OCI-LY3 (cell line): Measurements from ENCODE around the gene TMEM114.

Experiments used
- H2AFZ ChIP-seq: fragments of 200-600, 300-600 bp; shearing (Covaris generic); 2 replicates; pipeline ENCODE4 v1.6.0; 2014; ENCODE audit warnings: antibody characterized with exemption, low read depth, low read length
- H3K27ac ChIP-seq: fragments of 200-600, 300-600 bp; sonication (generic); 2 replicates; pipeline ENCODE4 v1.5.1; 2014; ENCODE audit warnings: mild to moderate bottlenecking, low read length, moderate library complexity, mixed read lengths
- H3K27me3 ChIP-seq: fragments of 200-600, 300-600 bp; sonication (generic); 2 replicates; pipeline ENCODE4 v1.6.1; 2014; ENCODE audit warnings: low read depth, low read length, mixed read lengths
- H3K36me3 ChIP-seq: fragments of 200-600, 300-600 bp; sonication (generic); replicated peaks from 2 replicates; pipeline ENCODE3; 2014; ENCODE audit warnings: low read depth, low read length, mixed read lengths
- H3K4me1 ChIP-seq: fragments of 300-600, 200-600 bp; sonication (generic); 2 replicates; pipeline ENCODE4 v1.6.1; 2014; ENCODE audit warnings: low read length, mixed read lengths
- H3K4me2 ChIP-seq: fragments of 200-600, 300-600 bp; sonication (generic); 2 replicates; pipeline ENCODE4 v1.6.1; 2014; ENCODE audit warnings: low read length, mixed read lengths
- H3K4me3 ChIP-seq: fragments of 300-600, 200-600 bp; sonication (generic); 2 replicates; pipeline ENCODE4 v1.5.1; 2014; ENCODE audit warnings: antibody characterized with exemption, mild to moderate bottlenecking, low read length, moderate library complexity
- H3K79me2 ChIP-seq: fragments of 300-600, 200-600 bp; shearing (Covaris generic); 2 replicates; pipeline ENCODE4 v1.6.1; 2014; ENCODE audit warnings: mild to moderate bottlenecking, low read length, mixed read lengths
- H3K9ac ChIP-seq: fragments of 300-600, 200-600 bp; shearing (Covaris generic); 2 replicates; pipeline ENCODE4 v1.6.0; 2014; ENCODE audit warnings: mild to moderate bottlenecking, low read length, moderate library complexity
- H3K9me3 ChIP-seq: fragments of 200-600, 300-600 bp; shearing (Covaris generic); 2 replicates; pipeline ENCODE4 v1.6.1; 2014; ENCODE audit warnings: low read length, mixed read lengths; ENCODE audit not compliant: insufficient read depth
- H4K20me1 ChIP-seq: fragments of 200-600, 300-600 bp; sonication (generic); 2 replicates; pipeline ENCODE4 v1.6.1; 2016; ENCODE audit warnings: low read length, mixed read lengths; ENCODE audit not compliant: insufficient read depth
- EZH2phosphoT487 ChIP-seq: fragments of 200-600 bp; shearing (Covaris generic); IDR thresholded peaks from 2 replicates; pipeline ENCODE4 v1.6.1; 2018; ENCODE audit warnings: antibody characterized with exemption, mixed run types, low read depth
- TF ChIP-seq, protein P1 (sequence below): fragments of 200-600, 300-600 bp; sonication (generic); IDR thresholded peaks from 2 replicates; pipeline ENCODE4 v1.5.1; 2014; ENCODE audit warnings: antibody characterized with exemption, low read length, low read depth

The TMEM114 gene

DNA sequence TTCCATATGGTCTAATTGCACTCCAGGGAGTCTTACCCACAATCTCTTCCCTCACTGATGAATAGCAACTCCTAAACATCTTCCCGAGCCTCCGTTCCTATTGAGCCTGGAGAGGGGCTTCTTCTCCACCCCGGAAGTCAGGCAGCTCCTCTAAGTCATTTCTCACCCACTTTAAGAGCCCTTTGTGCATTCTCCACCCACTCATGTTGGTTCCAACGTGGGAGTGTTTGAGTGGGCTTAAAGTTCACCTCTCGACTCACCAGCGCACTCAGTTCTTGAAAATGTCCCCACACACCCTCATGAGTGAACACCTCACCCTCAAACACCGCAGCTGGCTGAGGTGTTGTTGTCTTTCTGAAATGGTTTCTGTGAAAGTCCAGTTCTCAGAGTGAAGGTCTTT, 67.6 kb downstream of the TMEM114 start:
- Histone ChIP-seq H4K20me1 (no peaks in the 10 kb centered on the region), H3K4me2 (no peak overlapping the region), H3K4me3 (no peak overlapping the region), H3K36me3 (no peaks in the 10 kb centered on the region), H3K27ac (no peak overlapping the region), H2AFZ (no peak overlapping the region), H3K9me3 (no peaks in the 10 kb centered on the region), H3K4me1 (no peaks in the 10 kb centered on the region), H3K27me3 (peaks cover 33% of the 10 kb centered on the region), H3K9ac (no peak overlapping the region), H3K79me2 (no peaks in the 10 kb centered on the region)
- TF ChIP-seq EZH2phosphoT487: no peak
- TF ChIP-seq, protein P1, sequence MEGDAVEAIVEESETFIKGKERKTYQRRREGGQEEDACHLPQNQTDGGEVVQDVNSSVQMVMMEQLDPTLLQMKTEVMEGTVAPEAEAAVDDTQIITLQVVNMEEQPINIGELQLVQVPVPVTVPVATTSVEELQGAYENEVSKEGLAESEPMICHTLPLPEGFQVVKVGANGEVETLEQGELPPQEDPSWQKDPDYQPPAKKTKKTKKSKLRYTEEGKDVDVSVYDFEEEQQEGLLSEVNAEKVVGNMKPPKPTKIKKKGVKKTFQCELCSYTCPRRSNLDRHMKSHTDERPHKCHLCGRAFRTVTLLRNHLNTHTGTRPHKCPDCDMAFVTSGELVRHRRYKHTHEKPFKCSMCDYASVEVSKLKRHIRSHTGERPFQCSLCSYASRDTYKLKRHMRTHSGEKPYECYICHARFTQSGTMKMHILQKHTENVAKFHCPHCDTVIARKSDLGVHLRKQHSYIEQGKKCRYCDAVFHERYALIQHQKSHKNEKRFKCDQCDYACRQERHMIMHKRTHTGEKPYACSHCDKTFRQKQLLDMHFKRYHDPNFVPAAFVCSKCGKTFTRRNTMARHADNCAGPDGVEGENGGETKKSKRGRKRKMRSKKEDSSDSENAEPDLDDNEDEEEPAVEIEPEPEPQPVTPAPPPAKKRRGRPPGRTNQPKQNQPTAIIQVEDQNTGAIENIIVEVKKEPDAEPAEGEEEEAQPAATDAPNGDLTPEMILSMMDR: no peak

DNA sequence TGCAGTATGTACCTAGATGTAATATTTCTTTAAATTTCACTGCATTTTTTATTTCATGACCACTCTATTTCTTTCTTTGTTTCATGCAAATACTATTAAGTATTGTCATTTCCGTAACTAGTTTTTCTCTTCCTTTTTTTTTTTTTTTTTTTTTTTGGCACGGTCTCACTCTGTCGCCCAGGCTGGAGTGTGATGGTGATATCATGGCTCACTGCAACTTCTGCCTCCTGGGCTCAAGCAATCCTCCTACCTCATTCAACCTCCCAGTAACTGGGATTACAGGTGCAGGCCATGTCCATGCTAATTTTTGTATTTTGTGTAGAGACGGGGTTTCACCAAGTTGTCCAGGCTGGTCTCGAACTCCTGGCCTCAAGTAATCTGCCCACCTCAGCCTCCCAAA, 70.7 kb downstream of the TMEM114 start:
- H4K20me1 ChIP-seq: no peaks in the 10 kb centered on the region
- no peaks in the 10 kb centered on the region for H3K36me3 ChIP-seq
- H2AFZ ChIP-seq: no peak overlapping the region
- TF ChIP-seq, protein P1: no peak
- TF ChIP-seq EZH2phosphoT487: no peak
- H3K4me2 ChIP-seq: no peak overlapping the region
- no peak overlapping the region for H3K9ac ChIP-seq
- no peaks in the 10 kb centered on the region for H3K4me1 ChIP-seq
- H3K9me3 ChIP-seq: no peaks in the 10 kb centered on the region
- H3K27me3 ChIP-seq: peaks cover 27% of the 10 kb centered on the region
- H3K27ac ChIP-seq: no peak overlapping the region
- no peak overlapping the region for H3K4me3 ChIP-seq
- no peaks in the 10 kb centered on the region for H3K79me2 ChIP-seq
